IMR-90 (cell line): ENCODE results near the gene CA4. TPM values are rescaled to one million over a fixed set of nuclear protein-coding genes. Genes with fewer than 3 reads are reported as not detected.

ENCODE experiments used
- ATAC-seq: fragments of 200-7000 bp; cut with Tn5 transposase; 2 replicates; pipeline ENCODE4 v1.9.1; 2020; ENCODE audit warnings: low read depth, mild to moderate bottlenecking, moderate library complexity
- BruUV-seq: library from RNA; stranded (reverse); fragments of 400-500 nt; replicated peaks from 2 replicates; lab custom pipeline; 2021; lab: Mats Ljungman, UMichigan
- CTCF ChIA-PET: fragments of 300-600 bp; formaldehyde crosslinking; extraction: SDS; loops from one replicate; lab custom pipeline; 2021; ENCODE audit warnings: antibody characterized with exemption; lab: Yijun Ruan, JAX
- POLR2A ChIA-PET: fragments of 300-600 bp; sonication (Branson Sonifier 250); formaldehyde crosslinking; loops from one replicate; lab custom pipeline; 2022; ENCODE audit warnings: antibody characterized with exemption; ENCODE audit not compliant: unreplicated experiment; lab: Charles Lee
- DNase-seq: peaks from one replicate; pipeline ENCODE4 v3.0.0; 2013
- H2AFZ ChIP-seq: replicated peaks from 2 replicates; pipeline ENCODE3; 2013; ENCODE audit warnings: low read length, mild to moderate bottlenecking; ENCODE audit not compliant: poor library complexity
- H2AK5ac ChIP-seq: 2 replicates; pipeline ENCODE4 v1.6.1; 2013; ENCODE audit warnings: low read depth, low read length, inconsistent platforms
- H2AK9ac ChIP-seq: replicated peaks from 2 replicates; pipeline ENCODE3; 2013; ENCODE audit warnings: mild to moderate bottlenecking, low read depth, low read length, moderate library complexity; ENCODE audit not compliant: poor library complexity
- H2BK120ac ChIP-seq: 2 replicates; pipeline ENCODE4 v1.6.1; 2013; ENCODE audit warnings: low read depth, low read length, inconsistent platforms
- H2BK15ac ChIP-seq: 3 replicates; pipeline ENCODE4 v1.6.1; 2013; ENCODE audit warnings: low read depth, low read length, inconsistent platforms
- H2BK20ac ChIP-seq: 2 replicates; pipeline ENCODE4 v1.6.1; 2013; ENCODE audit warnings: low read depth, mild to moderate bottlenecking, inconsistent platforms, low read length, moderate library complexity
- H2BK5ac ChIP-seq: 2 replicates; pipeline ENCODE4 v1.6.1; 2013; ENCODE audit warnings: mild to moderate bottlenecking, low read depth, low read length, inconsistent platforms; ENCODE audit not compliant: poor library complexity, severe bottlenecking
- H3K14ac ChIP-seq: replicated peaks from 2 replicates; pipeline ENCODE4 v1.6.1; 2013; ENCODE audit warnings: low read depth, low read length, inconsistent platforms
- H3K18ac ChIP-seq: 2 replicates; pipeline ENCODE4 v1.6.1; 2013; ENCODE audit warnings: low read depth, low read length, control low read depth
- H3K23ac ChIP-seq: 2 replicates; pipeline ENCODE4 v1.6.1; 2013; ENCODE audit warnings: low read depth, low read length, inconsistent platforms
- H3K27ac ChIP-seq: 2 replicates; pipeline ENCODE4 v1.5.1; 2013; ENCODE audit warnings: mild to moderate bottlenecking, control low read depth, low read length; ENCODE audit not compliant: insufficient read depth
- H3K27me3 ChIP-seq: 2 replicates; pipeline ENCODE4 v1.6.1; 2013; ENCODE audit warnings: low read length; ENCODE audit not compliant: control insufficient read depth, insufficient read depth
- H3K36me3 ChIP-seq: 2 replicates; pipeline ENCODE4 v1.6.1; 2013; ENCODE audit warnings: low read length, mixed read lengths; ENCODE audit not compliant: control insufficient read depth, insufficient read depth
- H3K4ac ChIP-seq: 2 replicates; pipeline ENCODE4 v1.6.1; 2013; ENCODE audit warnings: low read depth, low read length, inconsistent platforms
- H3K4me1 ChIP-seq: 2 replicates; pipeline ENCODE4 v1.6.1; 2013; ENCODE audit warnings: low read length, mixed read lengths; ENCODE audit not compliant: control insufficient read depth, insufficient read depth
- H3K4me2 ChIP-seq: 2 replicates; pipeline ENCODE4 v1.6.1; 2013; ENCODE audit warnings: low read depth, mild to moderate bottlenecking, control low read depth, low read length, moderate library complexity
- H3K4me3 ChIP-seq: 2 replicates; pipeline ENCODE4 v1.5.1; 2013; ENCODE audit warnings: low read depth, mild to moderate bottlenecking, control low read depth, low read length, moderate library complexity; ENCODE audit not compliant: insufficient read depth
- H3K56ac ChIP-seq: 2 replicates; pipeline ENCODE4 v1.6.1; 2013; ENCODE audit warnings: low read length, inconsistent platforms; ENCODE audit not compliant: insufficient read depth; ENCODE audit errors: extremely low read depth
- H3K79me1 ChIP-seq, 2 experiments: 2 replicates each; pipeline ENCODE4 v1.6.1; 2013; ENCODE audit warnings: low read length in 2 of 2, inconsistent platforms in 1 of 2, low read depth in 1 of 2
- H3K9ac ChIP-seq: 2 replicates; pipeline ENCODE4 v1.6.1; 2013; ENCODE audit warnings: low read depth, low read length, control low read depth
- H3K9me1 ChIP-seq: 2 replicates; pipeline ENCODE4 v1.6.1; 2013; ENCODE audit warnings: low read length, inconsistent platforms; ENCODE audit not compliant: insufficient read depth
- H3K9me3 ChIP-seq: 2 replicates; pipeline ENCODE4 v1.6.1; 2013; ENCODE audit warnings: low read length; ENCODE audit not compliant: control insufficient read depth, insufficient read depth
- H4K20me1 ChIP-seq: 2 replicates; pipeline ENCODE4 v1.6.1; 2013; ENCODE audit warnings: low read length, inconsistent platforms; ENCODE audit not compliant: insufficient read depth
- H4K5ac ChIP-seq: 2 replicates; pipeline ENCODE4 v1.6.1; 2013; ENCODE audit warnings: mild to moderate bottlenecking, low read depth, low read length, control low read depth
- H4K8ac ChIP-seq, 2 experiments: 2 replicates each; pipeline ENCODE4 v1.6.1; 2013; ENCODE audit warnings: low read depth in 2 of 2, low read length in 2 of 2, control low read depth in 1 of 2, inconsistent platforms in 1 of 2
- H4K91ac ChIP-seq: 2 replicates; pipeline ENCODE4 v1.6.1; 2013; ENCODE audit warnings: low read depth, low read length, inconsistent platforms; ENCODE audit not compliant: insufficient read depth
- CHD1 ChIP-seq: IDR thresholded peaks from 2 replicates; pipeline ENCODE4 v1.6.1; 2012; ENCODE audit warnings: low read depth, low read length, improper control_type of control experiment
- ELK1 ChIP-seq: fragments of 150-350 bp; IDR thresholded peaks from 2 replicates; pipeline ENCODE4 v1.6.1; 2016; ENCODE audit warnings: low read depth, mild to moderate bottlenecking, low read length, moderate library complexity, borderline replicate concordance
- RFX5 ChIP-seq: IDR thresholded peaks from 2 replicates; pipeline ENCODE4 v1.8.0; 2012; ENCODE audit warnings: low read depth, mild to moderate bottlenecking, low read length, moderate library complexity
- WGBS, 2 experiments: methylation state at CpG; one replicate each; pipeline versions ENCODE4 v1.1.5 to v1.1.7; 2013; ENCODE audit warnings: missing lambda C conversion rate in 2 of 2; ENCODE audit not compliant: insufficient read length in 1 of 2; ENCODE audit errors: extremely low coverage in 2 of 2; 5-methylcytosine and 5-hydroxymethylcytosine counted together
- dilution Hi-C: fragments of 300-500 bp; cut with HindIII; formaldehyde crosslinking; loops from one replicate; pipeline ENCODE4 v1.14.3; 2018; ENCODE audit warnings: low sequenced_read_pairs; ENCODE audit not compliant: unreplicated experiment
- in situ Hi-C: fragments of 300-500 bp; cut with MboI; formaldehyde crosslinking; loops from 3 replicates; pipeline ENCODE4 v1.14.3; 2019; ENCODE audit warnings: low sequenced_read_pairs, inconsistent platforms, mixed read lengths
- intact Hi-C: fragments of 100-400 bp; cut with micrococcal nuclease; formaldehyde crosslinking; loops from 2 replicates; pipeline ENCODE4 v1.10.0; 2022
- polyA plus RNA-seq, 3 experiments: library from polyadenylated mRNA; depleted of rRNA; stranded (reverse); fragments of >200 nt; gene quantifications; 2 replicates each; pipeline ENCODE4 v1.2.3, GENCODE V29; 2012; ENCODE audit warnings: low replicate concordance in 1 of 3
- total RNA-seq: library from RNA; depleted of rRNA; stranded (reverse); fragments of >200 nt; gene quantifications from 2 replicates; pipeline ENCODE4 v1.2.3, GENCODE V29; 2012

The CA4 gene
- total and polyA plus RNA-seq, 2 of the 4 experiments (the other 2 are of a cell fraction) = not detected

GRCh38 chr17:60109161-60109560 lies 40.6 kb upstream of the CA4 start:
- no peak overlapping the region for H3K14ac ChIP-seq
- BruUV-seq = no TSS peak
- no peaks in the 10 kb centered on the region for H3K36me3 ChIP-seq
- H2AFZ ChIP-seq = no peak overlapping the region
- H3K4me2 ChIP-seq = no peak overlapping the region
- H4K91ac ChIP-seq = no peak overlapping the region
- H4K20me1 ChIP-seq = no peaks in the 10 kb centered on the region
- no peak overlapping the region; the same call in 1 of the 2 replicates for H2AK5ac ChIP-seq
- no peak overlapping the region for H3K56ac ChIP-seq
- H3K23ac ChIP-seq = no peak overlapping the region
- H3K4me3 ChIP-seq = no peak overlapping the region
- DNase-seq (no peak), ATAC-seq (no peak)
- peaks cover 13% of the 10 kb centered on the region; the same call in 1 of the 2 replicates for H3K9me1 ChIP-seq
- intact Hi-C loops = no loop called here
- no peak overlapping the region for H2BK15ac ChIP-seq
- H3K4me1 ChIP-seq = peaks cover 6% of the 10 kb centered on the region
- H4K5ac ChIP-seq = no peak overlapping the region
- no peak overlapping the region for H3K9ac ChIP-seq
- no peak overlapping the region for H2AK9ac ChIP-seq
- no peak for TF ChIP-seq CHD1
- no peak for TF ChIP-seq RFX5
- TF ChIP-seq ELK1 = no peak
- no peak overlapping the region for H3K18ac ChIP-seq
- H3K27ac ChIP-seq = no peak overlapping the region
- no peak overlapping the region for H2BK5ac ChIP-seq
- dilution Hi-C loops = no loop called here
- no peak overlapping the region for H3K4ac ChIP-seq
- no peaks in the 10 kb centered on the region for H3K27me3 ChIP-seq
- WGBS, 2 experiments = no CpG with 5 or more reads among the region's 1 CpG
- peaks cover 0 to 21% of the 10 kb centered on the region in 2 experiments; a peak in 2 of 4 replicates for H3K79me1 ChIP-seq
- no peaks in the 10 kb centered on the region for H3K9me3 ChIP-seq
- no peak overlapping the region for H4K8ac ChIP-seq
- ChIA-PET POLR2A (no interaction called here), CTCF (no interaction called here)
- in situ Hi-C loops = no loop called here
- no peak overlapping the region for H2BK20ac ChIP-seq
- no peak overlapping the region for H2BK120ac ChIP-seq
